HepG2 (cell line): ENCODE results near the gene OR6B2. TPM values are rescaled to one million over a fixed set of nuclear protein-coding genes. Genes with fewer than 3 reads are reported as not detected.

Experiments
- ATAC-seq: fragments of 200-7000 bp; cut with Tn5 transposase; 3 replicates; pipeline ENCODE4 v1.9.1; 2020; ENCODE audit warnings: mild to moderate bottlenecking, moderate library complexity
- BruUV-seq: library from RNA; stranded (reverse); fragments of 400-500 nt; replicated peaks from 2 replicates; lab custom pipeline; 2021; lab: Mats Ljungman, UMichigan
- CTCF ChIA-PET: fragments of 300-600 bp; formaldehyde crosslinking; extraction: SDS; loops from one replicate; lab custom pipeline; 2021; ENCODE audit warnings: low total read pairs, inconsistent platforms, low intra/inter-chr PET ratio; lab: Yijun Ruan, JAX
- POLR2A ChIA-PET: fragments of 350-600 bp; sonication (Branson Sonifier 250); formaldehyde crosslinking; loops from one replicate; lab custom pipeline; 2020; ENCODE audit warnings: antibody characterized with exemption, inconsistent platforms; lab: Yijun Ruan, JAX
- DNase-seq: peaks from one replicate; pipeline ENCODE4 v3.0.0-alpha.2; 2015; ENCODE audit warnings: low spot score
- FAIRE-seq: peaks from 3 replicates; lab custom pipeline; 2011; peaks lifted over from hg19 to GRCh38; lab: Jason Lieb, UNC
- H2AFZ ChIP-seq: one replicate; pipeline ENCODE4 v1.6.1; 2011; ENCODE audit warnings: low read length, inconsistent platforms
- H3K27ac ChIP-seq: fragments of 300-600 bp; 3 replicates; pipeline ENCODE4 v1.8.0; 2011; ENCODE audit warnings: mixed run types, mild to moderate bottlenecking, mixed read lengths, low read length, inconsistent platforms; ENCODE audit not compliant: insufficient read depth; ENCODE audit errors: extremely low read length
- H3K27me3 ChIP-seq, 2 experiments: fragments of 200-600 bp in 1 of 2; 2 replicates in 1 of 2; 3 replicates in 1 of 2; pipeline versions ENCODE4 v1.6.0 to v1.8.0; 2011; ENCODE audit warnings: low read length in 2 of 2, mild to moderate bottlenecking in 2 of 2, moderate library complexity in 2 of 2, inconsistent platforms in 1 of 2; ENCODE audit not compliant: insufficient read depth in 2 of 2, control insufficient read depth in 1 of 2
- H3K36me3 ChIP-seq, 2 experiments: fragments of 200-600 bp in 1 of 2; replicated peaks in 1 of 2; 2 replicates in 1 of 2; 3 replicates in 1 of 2; pipeline versions ENCODE4 v1.5.1 to v1.8.0; 2011; ENCODE audit warnings: low read length in 2 of 2, inconsistent platforms in 1 of 2; ENCODE audit not compliant: insufficient read depth in 2 of 2, control insufficient read depth in 1 of 2
- H3K4me1 ChIP-seq: 2 replicates; pipeline ENCODE4 v1.5.1; 2012; ENCODE audit warnings: low read length, inconsistent platforms; ENCODE audit not compliant: insufficient read depth
- H3K4me2 ChIP-seq: 2 replicates; pipeline ENCODE4 v1.6.0; 2011; ENCODE audit warnings: low read depth, low read length, inconsistent platforms
- H3K4me3 ChIP-seq, 3 experiments: fragments of 200-600 bp in 1 of 3; sonication (generic), shearing (Covaris generic) in 1 of 3; replicated peaks in 1 of 3; 2 replicates each; pipeline ENCODE4 v1.5.1; 2011 to 2016; ENCODE audit warnings: low read length in 3 of 3, inconsistent platforms in 2 of 3, low read depth in 2 of 3, mild to moderate bottlenecking in 2 of 3, control low read depth in 1 of 3, mixed read lengths in 1 of 3; ENCODE audit not compliant: insufficient read depth in 1 of 3
- H3K79me2 ChIP-seq: one replicate; pipeline ENCODE4 v1.6.1; 2011; ENCODE audit warnings: low read length, inconsistent platforms; ENCODE audit not compliant: insufficient read depth
- H3K9ac ChIP-seq: 2 replicates; pipeline ENCODE4 v1.6.0; 2011; ENCODE audit warnings: mild to moderate bottlenecking, low read depth, low read length, inconsistent platforms; ENCODE audit not compliant: insufficient read depth
- H3K9me3 ChIP-seq: 2 replicates; pipeline ENCODE4 v1.5.1; 2012; ENCODE audit warnings: mild to moderate bottlenecking, low read length
- H4K20me1 ChIP-seq: 2 replicates; pipeline ENCODE4 v1.6.0; 2011; ENCODE audit warnings: inconsistent platforms, mild to moderate bottlenecking, low read length, moderate library complexity; ENCODE audit not compliant: insufficient read depth
- CEBPG ChIP-seq: IDR thresholded peaks from 2 replicates; pipeline ENCODE4 v1.6.1; 2016
- KDM1A ChIP-seq: IDR thresholded peaks from 2 replicates; pipeline ENCODE4 v1.6.1; 2016; ENCODE audit warnings: missing compliant biosample characterization
- MIXL1 ChIP-seq: IDR thresholded peaks from 2 replicates; pipeline ENCODE4 v1.6.1; 2016
- NFIB ChIP-seq: sonication (generic); formaldehyde crosslinking; IDR thresholded peaks from 2 replicates; pipeline ENCODE4 v1.9.0; 2021; ENCODE audit warnings: missing genetic modification reagents, mild to moderate bottlenecking, borderline replicate concordance
- PITX1 ChIP-seq: sonication (generic); formaldehyde crosslinking; IDR thresholded peaks from 2 replicates; pipeline ENCODE4 v1.5.1; 2020; ENCODE audit warnings: mild to moderate bottlenecking, missing genetic modification reagents
- RAD21 ChIP-seq: fragments of 450-650 bp; formaldehyde crosslinking; IDR thresholded peaks from 2 replicates; pipeline ENCODE4 v1.5.0; 2020; ENCODE audit warnings: mild to moderate bottlenecking
- SNAI1 ChIP-seq: sonication (generic); formaldehyde crosslinking; IDR thresholded peaks from 2 replicates; pipeline ENCODE4 v1.5.0; 2020; ENCODE audit warnings: mild to moderate bottlenecking, missing genetic modification reagents, borderline replicate concordance
- STAG1 ChIP-seq: sonication (generic); formaldehyde crosslinking; IDR thresholded peaks from 2 replicates; pipeline ENCODE4 v1.4.0; 2020; ENCODE audit warnings: missing genetic modification reagents
- ZFP36 ChIP-seq: fragments of 150-350 bp; IDR thresholded peaks from 2 replicates; pipeline ENCODE4 v1.6.1; 2018; ENCODE audit warnings: borderline replicate concordance, low read length, low read depth; ENCODE audit not compliant: partially characterized antibody
- ZNF660 ChIP-seq: sonication (generic); formaldehyde crosslinking; IDR thresholded peaks from 2 replicates; pipeline ENCODE4 v1.5.1; 2020; ENCODE audit warnings: mild to moderate bottlenecking, low read depth, missing genetic modification reagents, borderline replicate concordance
- WGBS: methylation state at CpG from one replicate; pipeline ENCODE4 v1.1.6; 2017; ENCODE audit warnings: low lambda C conversion rate; 5-methylcytosine and 5-hydroxymethylcytosine counted together
- in situ Hi-C: cut with HindIII; loops from 2 replicates; pipeline ENCODE4 v1.10.0; 2017; ENCODE audit warnings: low pct_unique_long_range_greater_than_20kb; ENCODE audit not compliant: extremely low pct_ligation_motif_present
- intact Hi-C: fragments of 100-400 bp; cut with micrococcal nuclease; formaldehyde crosslinking; loops from one replicate; pipeline ENCODE4 v1.10.0; 2022; ENCODE audit not compliant: unreplicated experiment
- polyA plus RNA-seq, 8 experiments: library from polyadenylated mRNA; depleted of rRNA in 3 of 8; stranded (reverse) in 7 of 8; unstranded in 1 of 8; fragments of >200 nt; fragmentation: Illumina TruSeq in 4 of 8; extraction: Trizol in 4 of 8; gene quantifications; 2 replicates each; pipeline versions ENCODE4 v1.2.1 to v1.2.3, GENCODE V29; 2011 to 2016; ENCODE audit warnings: low read depth in 4 of 8, missing spikeins in 1 of 8, mixed read lengths in 1 of 8; ENCODE audit not compliant: insufficient read depth in 1 of 8
- total RNA-seq, 5 experiments: library from RNA; depleted of rRNA; stranded (reverse); fragments of >200 nt; fragmentation: Illumina TruSeq; extraction: Trizol; gene quantifications; 2 replicates each; pipeline ENCODE4 v1.2.3, GENCODE V29; 2016; ENCODE audit warnings: low read depth in 1 of 5
- TF ChIP-seq, protein P1 (sequence below): sonication (generic); formaldehyde crosslinking; IDR thresholded peaks from 2 replicates; pipeline ENCODE4 v1.4.0; 2020; ENCODE audit warnings: missing genetic modification reagents
- TF ChIP-seq, protein P2 (sequence below): sonication (generic); formaldehyde crosslinking; IDR thresholded peaks from 2 replicates; pipeline ENCODE4 v1.5.0; 2020; ENCODE audit warnings: mild to moderate bottlenecking, missing genetic modification reagents, moderate library complexity
- TF ChIP-seq, protein P3 (sequence below): IDR thresholded peaks from 2 replicates; pipeline ENCODE4 v1.6.1; 2012; ENCODE audit warnings: low read depth, low read length, improper control_type of control experiment

Gene OR6B2
- total and polyA plus RNA-seq, 2 of the 13 experiments (the other 11 are each of a cell fraction or from before 2014, with no cell fraction given): not detected

DNA sequence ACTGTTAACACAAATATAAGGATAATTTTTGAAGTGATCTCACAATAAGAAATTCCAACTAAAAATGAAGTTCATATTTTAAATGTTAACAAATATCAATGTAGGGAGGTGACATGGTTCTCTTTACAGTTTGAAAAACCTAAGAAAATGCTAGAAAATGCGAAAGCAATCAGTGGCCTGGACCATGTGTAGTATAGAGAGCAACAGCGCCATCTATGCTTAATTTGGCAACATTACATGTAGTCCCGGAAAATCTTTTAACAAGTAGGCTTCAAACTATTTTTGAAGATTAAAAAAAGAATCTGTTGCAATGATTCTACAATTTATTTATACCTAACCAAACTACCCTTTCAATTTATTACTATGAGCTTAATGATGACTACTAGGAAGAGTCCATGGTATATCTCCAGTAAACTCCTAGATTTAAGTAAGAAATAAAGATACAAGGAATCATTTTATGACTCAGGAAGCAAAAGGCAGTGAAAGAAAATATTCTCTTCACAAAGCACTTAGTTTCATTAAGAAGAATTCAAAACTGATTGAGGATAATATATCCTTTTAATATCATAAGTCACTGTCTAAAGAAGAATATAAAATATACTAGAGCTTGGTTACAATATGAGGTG lies 38.4 kb downstream of the OR6B2 start:
- Histone ChIP-seq H3K79me2 (no peaks in the 10 kb centered on the region), H3K4me2 (no peak overlapping the region), H3K4me3 (no peak overlapping the region), H2AFZ (no peak overlapping the region), H3K9ac (no peak overlapping the region), H3K9me3 (no peaks in the 10 kb centered on the region), H3K4me1 (no peaks in the 10 kb centered on the region), H3K27me3 (no peaks in the 10 kb centered on the region)
- in situ Hi-C loops: no loop called here
- CTCF ChIA-PET: interaction anchor here (0.9 kb wide), 1 partner anchor 57 kb away, joined by 3 read pairs; no protein-coding TSS in a partner anchor
- intact Hi-C loops: loop anchor here (1.0 kb wide), 1 partner anchor 58 kb away; no protein-coding TSS in a partner anchor
- TF ChIP-seq, protein P1, sequence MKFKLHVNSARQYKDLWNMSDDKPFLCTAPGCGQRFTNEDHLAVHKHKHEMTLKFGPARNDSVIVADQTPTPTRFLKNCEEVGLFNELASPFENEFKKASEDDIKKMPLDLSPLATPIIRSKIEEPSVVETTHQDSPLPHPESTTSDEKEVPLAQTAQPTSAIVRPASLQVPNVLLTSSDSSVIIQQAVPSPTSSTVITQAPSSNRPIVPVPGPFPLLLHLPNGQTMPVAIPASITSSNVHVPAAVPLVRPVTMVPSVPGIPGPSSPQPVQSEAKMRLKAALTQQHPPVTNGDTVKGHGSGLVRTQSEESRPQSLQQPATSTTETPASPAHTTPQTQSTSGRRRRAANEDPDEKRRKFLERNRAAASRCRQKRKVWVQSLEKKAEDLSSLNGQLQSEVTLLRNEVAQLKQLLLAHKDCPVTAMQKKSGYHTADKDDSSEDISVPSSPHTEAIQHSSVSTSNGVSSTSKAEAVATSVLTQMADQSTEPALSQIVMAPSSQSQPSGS: 0 out of 2 replicates have a peak, but pooled peaks have one; percentile 22
- TF ChIP-seq NFIB (CRISPR knock-in tag) (no peak), RAD21 (CRISPR knock-in tag) (peak; percentile 42; the same call in 1 of the 2 replicates), KDM1A (CRISPR knock-in tag) (no peak), SNAI1 (CRISPR knock-in tag) (no peak), ZNF660 (CRISPR knock-in tag) (no peak), ZFP36 (no peak), STAG1 (CRISPR knock-in tag) (peak; percentile 69), MIXL1 (0 out of 2 replicates have a peak, but pooled peaks have one; percentile 39), PITX1 (CRISPR knock-in tag) (no peak), CEBPG (CRISPR knock-in tag) (peak; percentile 20; the same call in 1 of the 2 replicates)
- TF ChIP-seq, protein P2, sequence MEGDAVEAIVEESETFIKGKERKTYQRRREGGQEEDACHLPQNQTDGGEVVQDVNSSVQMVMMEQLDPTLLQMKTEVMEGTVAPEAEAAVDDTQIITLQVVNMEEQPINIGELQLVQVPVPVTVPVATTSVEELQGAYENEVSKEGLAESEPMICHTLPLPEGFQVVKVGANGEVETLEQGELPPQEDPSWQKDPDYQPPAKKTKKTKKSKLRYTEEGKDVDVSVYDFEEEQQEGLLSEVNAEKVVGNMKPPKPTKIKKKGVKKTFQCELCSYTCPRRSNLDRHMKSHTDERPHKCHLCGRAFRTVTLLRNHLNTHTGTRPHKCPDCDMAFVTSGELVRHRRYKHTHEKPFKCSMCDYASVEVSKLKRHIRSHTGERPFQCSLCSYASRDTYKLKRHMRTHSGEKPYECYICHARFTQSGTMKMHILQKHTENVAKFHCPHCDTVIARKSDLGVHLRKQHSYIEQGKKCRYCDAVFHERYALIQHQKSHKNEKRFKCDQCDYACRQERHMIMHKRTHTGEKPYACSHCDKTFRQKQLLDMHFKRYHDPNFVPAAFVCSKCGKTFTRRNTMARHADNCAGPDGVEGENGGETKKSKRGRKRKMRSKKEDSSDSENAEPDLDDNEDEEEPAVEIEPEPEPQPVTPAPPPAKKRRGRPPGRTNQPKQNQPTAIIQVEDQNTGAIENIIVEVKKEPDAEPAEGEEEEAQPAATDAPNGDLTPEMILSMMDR (CRISPR knock-in tag): peak; percentile 77
- TF ChIP-seq, protein P3, sequence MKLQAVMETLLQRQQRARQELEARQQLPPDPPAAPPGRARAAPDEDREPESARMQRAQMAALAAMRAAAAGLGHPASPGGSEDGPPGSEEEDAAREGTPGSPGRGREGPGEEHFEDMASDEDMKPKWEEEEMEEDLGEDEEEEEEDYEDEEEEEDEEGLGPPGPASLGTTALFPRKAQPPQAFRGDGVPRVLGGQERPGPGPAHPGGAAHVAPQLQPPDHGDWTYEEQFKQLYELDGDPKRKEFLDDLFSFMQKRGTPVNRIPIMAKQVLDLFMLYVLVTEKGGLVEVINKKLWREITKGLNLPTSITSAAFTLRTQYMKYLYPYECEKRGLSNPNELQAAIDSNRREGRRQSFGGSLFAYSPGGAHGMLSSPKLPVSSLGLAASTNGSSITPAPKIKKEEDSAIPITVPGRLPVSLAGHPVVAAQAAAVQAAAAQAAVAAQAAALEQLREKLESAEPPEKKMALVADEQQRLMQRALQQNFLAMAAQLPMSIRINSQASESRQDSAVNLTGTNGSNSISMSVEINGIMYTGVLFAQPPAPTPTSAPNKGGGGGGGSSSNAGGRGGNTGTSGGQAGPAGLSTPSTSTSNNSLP: peak; percentile 76; the same call in 1 of the 2 replicates
- TF ChIP-seq, all 625 proteins: peak for 7
- H4K20me1 ChIP-seq: peaks cover 8% of the 10 kb centered on the region
- peaks cover 26 to 53% of the 10 kb centered on the region in 2 experiments for H3K36me3 ChIP-seq
- FAIRE-seq: peak; percentile 71
- POLR2A ChIA-PET: no interaction called here
- peak; percentile 63 for ATAC-seq
- H3K27ac ChIP-seq: no peak overlapping the region
- DNase-seq: peak; percentile 48
- BruUV-seq: no TSS peak
- WGBS: 30% methylated on average over 3 of the region's 3 CpGs
